ENCODE data around the gene COL11A1.
"Not testable (repeated sequence)": the region's sequence is repeated elsewhere in the genome, so short reads cannot be mapped to it uniquely, and the experiment has no call there.

The COL11A1 gene

GRCh38 chr1:103108376-103109150 is at the start of gene COL11A1:
Gene COL11A1 (minus strand): TSS chr1:103108522. CDS start chr1:103108178, 344 bp downstream.
- no peak for DNase-seq (ENCODE audit: low read depth)

GRCh38 chr1:103156966-103157365 is 48.6 kb upstream of the COL11A1 start:
- no peak for DNase-seq (ENCODE audit: low read depth)

GRCh38 chr1:103146166-103146565 is 37.8 kb upstream of the COL11A1 start:
- no peak for DNase-seq (ENCODE audit: low read depth)

GRCh38 chr1:103145449-103145848 is 37.1 kb upstream of the COL11A1 start:
- no peak for DNase-seq (ENCODE audit: low read depth)

- DNase-seq (ENCODE audit: low read depth) = no peak
Observed at GRCh38 chr1:103144681-103145080, 36.4 kb upstream of the COL11A1 start.

- no peak for DNase-seq (ENCODE audit: low read depth)
Observed at GRCh38 chr1:103142461-103142860, 34.1 kb upstream of the COL11A1 start.

GRCh38 chr1:103129796-103130195 is 21.5 kb upstream of the COL11A1 start:
- no peak for DNase-seq (ENCODE audit: low read depth)

- no peak for DNase-seq (ENCODE audit: low read depth)
Observed at GRCh38 chr1:103129255-103129654, 20.9 kb upstream of the COL11A1 start.

GRCh38 chr1:103128256-103128655 is 19.9 kb upstream of the COL11A1 start:
- not testable (repeated sequence) for DNase-seq (ENCODE audit: low read depth)

GRCh38 chr1:103125219-103125618 is 16.9 kb upstream of the COL11A1 start:
- no peak for DNase-seq (ENCODE audit: low read depth)

- no peak for DNase-seq (ENCODE audit: low read depth)
Observed at GRCh38 chr1:103122983-103123720, 14.8 kb upstream of the COL11A1 start.

GRCh38 chr1:103120981-103121380 is 12.7 kb upstream of the COL11A1 start:
- no peak for DNase-seq (ENCODE audit: low read depth)

GRCh38 chr1:103112546-103112945 is 4.2 kb upstream of the COL11A1 start:
- DNase-seq (ENCODE audit: low read depth) = no peak

GRCh38 chr1:103111926-103112325 is 3.6 kb upstream of the COL11A1 start:
- DNase-seq (ENCODE audit: low read depth) = no peak

- DNase-seq (ENCODE audit: low read depth) = no peak
Observed at GRCh38 chr1:103110701-103111100, 2.4 kb upstream of the COL11A1 start.

- DNase-seq (ENCODE audit: low read depth) = no peak
Observed at GRCh38 chr1:103109311-103109920, 1.1 kb upstream of the COL11A1 start.

GRCh38 chr1:103107741-103108375 is 464 bp downstream of the COL11A1 start:
- no peak for DNase-seq (ENCODE audit: low read depth)

GRCh38 chr1:103106426-103107341 is 1.6 kb downstream of the COL11A1 start:
- DNase-seq (ENCODE audit: low read depth) = no peak

GRCh38 chr1:103101399-103101798 is 6.9 kb downstream of the COL11A1 start:
- no peak for DNase-seq (ENCODE audit: low read depth)

- DNase-seq (ENCODE audit: low read depth) = no peak
Observed at GRCh38 chr1:103089221-103089620, 19.1 kb downstream of the COL11A1 start.

- no peak for DNase-seq (ENCODE audit: low read depth)
Observed at GRCh38 chr1:103087256-103087655, 21.1 kb downstream of the COL11A1 start.

All from activated T-cell treated with anti-CD3 and anti-CD28 coated beads for 1 hour (primary cell).